Left ventricle myocardium inferior (tissue), 1 donor: ENCODE results near the gene UCKL1. TPM values are rescaled to one million over a fixed set of nuclear protein-coding genes. Genes with fewer than 3 reads are reported as not detected.
"Not testable (repeated sequence)": the region's sequence is repeated elsewhere in the genome, so short reads cannot be mapped to it uniquely, and the experiment has no call there.

ENCODE experiments used
- DNase-seq: peaks from one replicate; pipeline ENCODE4 v3.0.0-alpha.2; 2020
- H3K27ac ChIP-seq: fragments of 200-600 bp; replicated peaks from 2 replicates; pipeline ENCODE4 v1.8.0; 2021
- H3K27me3 ChIP-seq: fragments of 200-600 bp; 2 replicates; pipeline ENCODE4 v1.8.0; 2021; ENCODE audit warnings: low read depth
- H3K36me3 ChIP-seq: fragments of 200-600 bp; 2 replicates; pipeline ENCODE4 v1.8.0; 2021
- H3K4me1 ChIP-seq: fragments of 200-600 bp; 2 replicates; pipeline ENCODE4 v1.8.0; 2021
- H3K4me3 ChIP-seq: fragments of 200-600 bp; 2 replicates; pipeline ENCODE4 v1.8.0; 2021; ENCODE audit warnings: mild to moderate bottlenecking, moderate library complexity
- H3K9me3 ChIP-seq: fragments of 200-600 bp; replicated peaks from 2 replicates; pipeline ENCODE4 v1.8.0; 2021
- CTCF ChIP-seq: fragments of 200-600 bp; IDR thresholded peaks from 2 replicates; pipeline ENCODE4 v1.8.0; 2021; ENCODE audit warnings: antibody characterized with exemption, mild to moderate bottlenecking, borderline replicate concordance
- intact Hi-C: fragments of 100-400 bp; cut with micrococcal nuclease; formaldehyde crosslinking; loops from one replicate; pipeline ENCODE4 v1.11.0; 2022
- total RNA-seq: library from RNA; stranded (reverse); fragmentation: NEBNext Ultra II Directional; extraction: Animal tissue kit (Norgen Biotek cat#: 25700); gene quantifications from one replicate; pipeline ENCODE4 v1.2.1, GENCODE V29; 2021
- donor health status: DM: no; HTN: yes; CAD: no; lungs with severe emphysema.

Gene UCKL1
- total RNA-seq, 1 donor from 2014 or later: 41.0 TPM

- DNase-seq: peak; percentile 78
- H3K4me3 ChIP-seq: peak overlapping the region; percentile 96
- H3K9me3 ChIP-seq: no peaks in the 10 kb centered on the region
- TF ChIP-seq CTCF: no peak
- H3K27ac ChIP-seq: peak overlapping the region; percentile 91
- no peaks in the 10 kb centered on the region for H3K27me3 ChIP-seq
- H3K4me1 ChIP-seq: peaks cover 60% of the 10 kb centered on the region
- H3K36me3 ChIP-seq: peaks cover 6% of the 10 kb centered on the region
- intact Hi-C loops: no loop called here
These were observed 22.4 kb upstream of the UCKL1 start for GRCh38 chr20:63978319-63979228.

GRCh38 chr20:63977739-63978276, 21.6 kb upstream of the UCKL1 start:
- Histone ChIP-seq H3K27me3 (no peaks in the 10 kb centered on the region), H3K27ac (peak overlapping the region; percentile 91), H3K9me3 (no peaks in the 10 kb centered on the region), H3K36me3 (no peaks in the 10 kb centered on the region), H3K4me1 (peaks cover 59% of the 10 kb centered on the region), H3K4me3 (no peak overlapping the region)
- DNase-seq: no peak
- no peak for TF ChIP-seq CTCF
- intact Hi-C loops: no loop called here

- Histone ChIP-seq H3K4me3 (no peak overlapping the region), H3K27me3 (no peaks in the 10 kb centered on the region), H3K27ac (no peak overlapping the region), H3K36me3 (no peaks in the 10 kb centered on the region), H3K9me3 (no peaks in the 10 kb centered on the region), H3K4me1 (peaks cover 59% of the 10 kb centered on the region)
- intact Hi-C loops: no loop called here
- no peak for TF ChIP-seq CTCF
- DNase-seq: no peak
These were observed 20.9 kb upstream of the UCKL1 start for GRCh38 chr20:63976980-63977738.

- H3K36me3 ChIP-seq, H3K9me3 ChIP-seq, intact Hi-C loops, DNase-seq, H3K27me3 ChIP-seq, H3K27ac ChIP-seq, H3K4me3 ChIP-seq: not testable (repeated sequence)
- peaks cover 59% of the 10 kb centered on the region for H3K4me1 ChIP-seq
These were observed 20.3 kb upstream of the UCKL1 start for GRCh38 chr20:63976511-63976910.

GRCh38 chr20:63974402-63975200, 18.4 kb upstream of the UCKL1 start:
- DNase-seq: peak; percentile 12
- Histone ChIP-seq H3K9me3 (no peaks in the 10 kb centered on the region), H3K27me3 (no peaks in the 10 kb centered on the region), H3K36me3 (no peaks in the 10 kb centered on the region), H3K4me1 (peaks cover 48% of the 10 kb centered on the region), H3K27ac (no peak overlapping the region), H3K4me3 (no peak overlapping the region)
- intact Hi-C loops: loop anchor here (5.0 kb wide), 1 partner anchor 437 kb away; the partner anchor contains the start of gene PTK6
- no peak for TF ChIP-seq CTCF
